SH-SY5Y (cell line): ENCODE measurements around the gene TTC38.

ENCODE experiments used
- GATA2 ChIP-seq: IDR thresholded peaks from 2 replicates; pipeline ENCODE4 v1.6.1; 2011; ENCODE audit warnings: mild to moderate bottlenecking, low read depth, low read length
- GATA3 ChIP-seq: IDR thresholded peaks from 2 replicates; pipeline ENCODE4 v1.6.1; 2011; ENCODE audit warnings: low read depth, mild to moderate bottlenecking, low read length, moderate library complexity

DNA sequence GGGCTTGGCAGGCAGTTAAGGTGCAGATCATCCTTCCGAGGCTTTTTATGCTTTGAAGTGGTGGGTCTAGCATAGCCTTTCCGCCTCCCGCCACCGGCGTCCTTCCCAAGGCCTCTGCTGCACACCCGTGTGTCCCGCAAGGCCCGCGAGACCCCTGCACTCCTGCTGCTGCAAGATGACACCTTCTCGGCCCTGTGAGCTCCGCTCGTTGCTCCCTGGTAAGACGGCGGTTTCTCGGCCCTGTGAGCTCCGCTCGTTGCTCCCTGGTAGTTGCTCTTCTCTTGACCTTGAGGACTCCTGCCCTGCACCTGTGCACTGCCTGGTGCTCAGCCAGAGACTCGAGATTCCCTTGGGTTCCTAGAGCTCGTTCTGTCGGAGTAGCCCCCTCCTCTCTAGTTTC, 49.8 kb downstream of the TTC38 start:
- no peak for TF ChIP-seq GATA2
- TF ChIP-seq GATA3: no peak
